ENCODE results near the gene SMOC2.
"Not testable (repeated sequence)": the region's sequence is repeated elsewhere in the genome, so short reads cannot be mapped to it uniquely, and the experiment has no call there.

Gene SMOC2

GRCh38 chr6:168546151-168546550 lies 105.2 kb downstream of the SMOC2 start:
- DNase-seq = no peak

GRCh38 chr6:168546730-168547129 lies 105.7 kb downstream of the SMOC2 start:
- no peak for DNase-seq

- DNase-seq = no peak
Observed at GRCh38 chr6:168550326-168550725, 109.3 kb downstream of the SMOC2 start.

GRCh38 chr6:168554472-168554871 lies 113.5 kb downstream of the SMOC2 start:
- no peak for DNase-seq

GRCh38 chr6:168554898-168555617 lies 114.1 kb downstream of the SMOC2 start:
- DNase-seq = no peak

- DNase-seq = no peak
Observed at GRCh38 chr6:168555618-168556273, 114.8 kb downstream of the SMOC2 start.

- no peak for DNase-seq
Observed at GRCh38 chr6:168557512-168557911, 116.5 kb downstream of the SMOC2 start.

- DNase-seq = no peak
Observed at GRCh38 chr6:168558686-168559085, 117.7 kb downstream of the SMOC2 start.

GRCh38 chr6:168559574-168560098 lies 118.7 kb downstream of the SMOC2 start:
- no peak for DNase-seq

- DNase-seq = no peak
Observed at GRCh38 chr6:168560126-168560525, 119.1 kb downstream of the SMOC2 start.

GRCh38 chr6:168562576-168563151 lies 121.7 kb downstream of the SMOC2 start:
- DNase-seq = no peak

- DNase-seq = no peak
Observed at GRCh38 chr6:168563656-168564055, 122.7 kb downstream of the SMOC2 start.

GRCh38 chr6:168565112-168565511 lies 124.1 kb downstream of the SMOC2 start:
- DNase-seq = no peak

- no peak for DNase-seq
Observed at GRCh38 chr6:168570211-168570610, 129.2 kb downstream of the SMOC2 start.

GRCh38 chr6:168571268-168571667 lies 130.3 kb downstream of the SMOC2 start:
- DNase-seq = no peak

GRCh38 chr6:168573276-168573835 lies 132.4 kb downstream of the SMOC2 start:
- DNase-seq = not testable (repeated sequence)

- DNase-seq = no peak
Observed at GRCh38 chr6:168574075-168574698, 133.2 kb downstream of the SMOC2 start.

GRCh38 chr6:168574699-168575195 lies 133.8 kb downstream of the SMOC2 start:
- no peak for DNase-seq

GRCh38 chr6:168575346-168576098 lies 134.5 kb downstream of the SMOC2 start:
- DNase-seq = no peak

- DNase-seq = no peak
Observed at GRCh38 chr6:168576388-168576787, 135.4 kb downstream of the SMOC2 start.

GRCh38 chr6:168577496-168577895 lies 136.5 kb downstream of the SMOC2 start:
- no peak for DNase-seq

- no peak for DNase-seq
Observed at GRCh38 chr6:168578036-168578435, 137.1 kb downstream of the SMOC2 start.

Measured in NCI-H146 (cell line).